Aorta (tissue), 5 donors: ENCODE measurements around the gene MPP1. TPM values are rescaled to one million over a fixed set of nuclear protein-coding genes. Genes with fewer than 3 reads are reported as not detected.
A peak's percentile ranks its signal among the peaks of the same experiment; 100 is the strongest.

ENCODE experiments used
- ATAC-seq: fragments of 200-7000 bp; cut with Tn5 transposase; one replicate; pipeline ENCODE4 v1.9.1; 2022; ENCODE audit warnings: moderate library complexity; ENCODE audit not compliant: low FRiP score
- DNase-seq, 2 donors: peaks; one replicate each; pipeline ENCODE4 v3.0.0-alpha.2; 2020
- H3K27ac ChIP-seq, 2 donors: one replicate each; pipeline ENCODE4 v1.5.1; 2013; ENCODE audit warnings: low read length in 2 of 2, mild to moderate bottlenecking in 2 of 2, moderate library complexity in 2 of 2, control low read depth in 1 of 2, inconsistent platforms in 1 of 2, low read depth in 1 of 2
- H3K27me3 ChIP-seq, 2 donors: one replicate each; pipeline ENCODE4 v1.6.1; 2013; ENCODE audit warnings: control low read depth in 1 of 2, low read length in 1 of 2, mild to moderate bottlenecking in 1 of 2, moderate library complexity in 1 of 2; ENCODE audit not compliant: insufficient read depth in 2 of 2, control insufficient read depth in 1 of 2
- H3K36me3 ChIP-seq, 2 donors: one replicate each; pipeline ENCODE4 v1.6.1; 2013; ENCODE audit warnings: control low read depth in 1 of 2, low read length in 1 of 2, mild to moderate bottlenecking in 1 of 2; ENCODE audit not compliant: insufficient read depth in 2 of 2, control insufficient read depth in 1 of 2
- H3K4me1 ChIP-seq, 2 donors: one replicate each; pipeline ENCODE4 v1.6.1; 2013; ENCODE audit warnings: low read length in 2 of 2, control low read depth in 1 of 2, mild to moderate bottlenecking in 1 of 2, moderate library complexity in 1 of 2; ENCODE audit not compliant: insufficient read depth in 2 of 2, control insufficient read depth in 1 of 2
- H3K4me3 ChIP-seq, 2 donors: one replicate each; pipeline ENCODE4 v1.5.1; 2013; ENCODE audit warnings: low read length in 2 of 2, control low read depth in 1 of 2, mild to moderate bottlenecking in 1 of 2
- H3K9me3 ChIP-seq: one replicate; pipeline ENCODE4 v1.6.1; 2013; ENCODE audit warnings: mild to moderate bottlenecking, low read length; ENCODE audit not compliant: control insufficient read depth
- WGBS, 2 donors: extraction: QIAGEN DNeasy Blood & Tissue Kit; methylation state at CpG; one replicate each; pipeline ENCODE4 v1.1.7; 2013; 5-methylcytosine and 5-hydroxymethylcytosine counted together
- intact Hi-C, 2 donors: fragments of 100-400 bp; cut with DNase I; formaldehyde crosslinking; loops; one replicate each; pipeline versions ENCODE4 v1.14.2 to v1.15.0; 2022
- long read RNA-seq, 2 donors: library from polyadenylated mRNA; unstranded; transcript quantifications; one replicate each; pipeline ENCODE4 v2.0.0, GENCODE V29; 2020 to 2021
- polyA plus RNA-seq, 2 donors: library from polyadenylated mRNA; stranded (reverse); fragments of 200-250 nt; gene quantifications; one replicate each; pipeline ENCODE4 v1.2.3, GENCODE V29; 2013
- total RNA-seq, 2 donors: library from RNA; stranded (reverse); fragmentation: NEBNext Ultra II Directional; extraction: Animal tissue kit (Norgen Biotek cat#: 25700); gene quantifications; one replicate each; pipeline ENCODE4 v1.2.1, GENCODE V29; 2021
- donor health status: healthy with polysubstance abuse.
- donor health status: Bipolar disorder and iron deficiency.
- donor health status: DM: no; HTN: no; CAD: no.
- donor health status: DM: no; HTN: no; CAD: no.
- donor health status: DM: yes; HTN: yes; CAD: no.

MPP1 gene
- total RNA-seq (10 to 100 TPM; 37.4 to 45.7 TPM), polyA plus RNA-seq (10 to 100 TPM; 23.4 to 38.3 TPM)
- long read RNA-seq, donor 1, transcript MPP1-202 (12 exons, 2,042 nt), result major isoform, 224 of 242 reads
- long read RNA-seq, donor 1, partial matches to known transcripts, result 3 of 242 reads
- long read RNA-seq, donor 1, other reads (novel, unspliced or antisense), result 11 of 242 reads
- long read RNA-seq, donor 2, transcript MPP1-202 (12 exons, 2,042 nt), result major isoform, 15 of 22 reads
- long read RNA-seq, donor 2, partial matches to known transcripts, result 1 of 22 reads
- long read RNA-seq, donor 2, other reads (novel, unspliced or antisense), result 4 of 22 reads

DNA sequence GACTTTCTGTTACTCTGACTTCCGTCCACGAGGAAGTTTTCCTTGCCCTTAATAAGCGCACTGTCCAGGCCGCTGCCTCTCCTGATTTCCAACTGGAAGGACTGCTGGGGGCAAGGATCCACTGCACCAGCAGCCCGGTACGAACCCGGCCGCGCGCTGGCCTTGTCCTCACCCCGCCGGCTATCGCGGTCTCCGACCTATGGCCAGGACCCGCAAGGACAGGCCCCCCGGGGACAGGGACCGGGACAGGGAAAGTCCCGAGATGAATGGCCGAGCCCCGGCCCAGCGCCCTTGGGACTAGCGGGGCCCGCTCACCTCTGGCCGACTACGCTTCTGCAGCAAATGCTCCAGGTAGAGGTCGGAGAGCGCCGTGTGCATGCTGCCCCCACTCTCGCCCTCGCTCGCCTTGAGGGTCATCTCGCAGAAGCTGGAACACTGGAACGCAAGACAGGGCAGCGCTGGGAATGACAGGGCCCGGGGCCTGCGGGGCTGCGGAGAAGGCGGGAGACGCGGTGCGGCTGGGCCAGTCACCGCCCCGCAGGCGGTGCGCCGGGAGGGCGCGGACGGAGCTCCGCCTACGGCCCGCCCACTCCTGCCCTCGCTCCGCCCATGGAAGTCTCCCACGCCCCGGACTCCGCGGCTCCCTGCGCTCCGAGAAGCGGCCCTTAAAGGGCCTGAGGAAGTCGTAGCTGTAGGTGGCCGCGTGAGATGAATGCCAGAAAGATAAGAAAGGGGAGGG is at the start of gene MPP1:
Gene MPP1 (minus strand): TSS at position 529 of the 739 bp plus-strand sequence. CDS start 112 bp downstream, at position 417.
- H3K4me1 ChIP-seq, result peaks cover 0 to 1% of the 10 kb centered on the region in 2 donors
- peak within 1 kb of the TSS in 1 of 2 donors; percentile 68 for H3K27ac ChIP-seq
- H3K9me3 ChIP-seq, result no peaks in the 10 kb centered on the region
- intact Hi-C loops, result no loop called here
- peak; percentile 96 for ATAC-seq
- no peaks in the 10 kb centered on the region for H3K36me3 ChIP-seq
- peak; percentile 81 to 89 for DNase-seq
- H3K27me3 ChIP-seq, result no peaks in the 10 kb centered on the region
- 1 to 33% methylated on average over 55 to 65 of the region's 65 CpGs for WGBS, 2 donors
- peak within 1 kb of the TSS; percentile 7 to 18 for H3K4me3 ChIP-seq

DNA sequence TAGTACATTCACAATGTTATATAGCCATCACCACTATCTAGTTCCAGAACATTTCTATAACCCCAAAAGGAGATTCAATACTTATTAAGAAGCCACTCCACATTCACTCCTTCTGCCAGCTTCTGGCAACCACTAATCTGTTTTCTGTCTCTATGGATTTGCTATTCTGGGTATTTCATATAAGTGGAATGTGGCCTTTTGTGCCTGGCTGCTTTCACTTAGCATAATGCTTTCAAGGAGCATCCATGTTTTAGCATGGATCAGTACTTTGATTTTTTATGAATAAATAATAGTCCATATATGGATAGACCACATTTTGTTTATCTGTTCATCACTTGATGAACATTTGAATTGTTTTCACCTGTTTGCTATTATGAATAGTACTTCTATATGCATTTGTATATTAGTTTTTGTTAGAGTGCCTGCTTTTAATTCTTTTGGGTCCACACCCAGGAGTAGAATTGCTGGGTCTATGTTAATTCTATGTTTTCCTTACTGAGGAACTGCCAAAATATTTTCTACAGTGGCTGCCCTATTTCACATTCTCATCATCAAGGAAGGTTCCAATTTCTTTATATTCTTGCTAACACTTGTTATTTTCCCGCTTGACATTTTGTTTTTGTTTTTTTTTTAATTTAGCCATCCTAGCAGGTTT is 45.8 kb upstream of the MPP1 start:
- Histone ChIP-seq H3K4me1 (no peaks in the 10 kb centered on the region), H3K9me3 (no peaks in the 10 kb centered on the region), H3K27ac (no peak overlapping the region), H3K4me3 (no peak overlapping the region), H3K27me3 (no peaks in the 10 kb centered on the region), H3K36me3 (no peaks in the 10 kb centered on the region)
- intact Hi-C loops, result no loop called here
- 86 to 97% methylated on average over 1 of the region's 1 CpG for WGBS, 2 donors
- DNase-seq (no peak), ATAC-seq (no peak)

DNA sequence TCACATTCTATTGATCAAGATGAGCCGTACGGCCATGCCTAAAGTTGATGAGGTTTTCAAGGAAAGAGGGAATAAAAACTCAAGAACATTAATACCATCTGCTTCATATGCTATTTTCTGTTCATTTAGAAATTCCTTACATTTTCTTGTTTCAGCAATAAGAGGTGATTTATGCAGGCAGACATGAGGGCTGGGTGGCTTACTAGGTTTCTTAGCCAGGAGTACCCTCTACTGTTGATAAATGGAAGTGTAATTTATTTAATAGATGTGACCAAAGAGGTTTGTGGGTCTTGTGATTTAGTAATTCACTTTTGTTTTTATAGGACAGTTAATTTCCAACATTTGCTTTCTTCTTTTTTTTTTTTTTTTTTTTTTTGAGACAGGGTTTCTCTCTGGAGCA is 35.6 kb upstream of the MPP1 start:
- H3K27ac ChIP-seq, result no peak overlapping the region
- H3K4me1 ChIP-seq, result no peaks in the 10 kb centered on the region
- 46 to 51% methylated on average over 2 of the region's 2 CpGs for WGBS, 2 donors
- H3K4me3 ChIP-seq, result no peak overlapping the region
- intact Hi-C loops, result no loop called here
- ATAC-seq (no peak), DNase-seq (no peak)
- H3K9me3 ChIP-seq, result no peaks in the 10 kb centered on the region
- no peaks in the 10 kb centered on the region for H3K36me3 ChIP-seq
- H3K27me3 ChIP-seq, result no peaks in the 10 kb centered on the region

DNA sequence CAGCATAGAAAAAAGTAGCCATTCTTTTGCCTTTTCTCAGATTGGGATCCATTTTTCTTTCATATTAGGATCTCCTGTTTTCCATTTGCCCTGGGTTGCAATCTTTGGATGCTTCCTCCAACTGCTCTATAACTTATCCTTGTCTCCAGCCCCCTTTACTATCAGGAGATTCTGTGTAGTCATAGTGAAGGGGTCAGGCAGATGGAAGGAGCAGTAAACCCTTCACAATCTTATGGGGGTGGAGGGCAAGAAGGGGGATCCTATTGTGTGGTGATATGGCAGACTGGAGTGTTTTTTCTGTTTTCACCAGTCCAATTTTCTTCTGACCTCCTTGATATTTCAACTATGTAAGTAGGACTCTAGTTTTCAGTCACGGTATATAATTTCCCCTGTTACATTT is 30.9 kb upstream of the MPP1 start:
- Histone ChIP-seq H3K36me3 (no peaks in the 10 kb centered on the region), H3K9me3 (no peaks in the 10 kb centered on the region), H3K27ac (no peak overlapping the region), H3K4me1 (no peaks in the 10 kb centered on the region), H3K27me3 (no peaks in the 10 kb centered on the region), H3K4me3 (no peak overlapping the region)
- ATAC-seq (no peak), DNase-seq (no peak)
- WGBS, 2 donors, result 54 to 73% methylated on average over 1 of the region's 1 CpG
- intact Hi-C loops, result no loop called here

DNA sequence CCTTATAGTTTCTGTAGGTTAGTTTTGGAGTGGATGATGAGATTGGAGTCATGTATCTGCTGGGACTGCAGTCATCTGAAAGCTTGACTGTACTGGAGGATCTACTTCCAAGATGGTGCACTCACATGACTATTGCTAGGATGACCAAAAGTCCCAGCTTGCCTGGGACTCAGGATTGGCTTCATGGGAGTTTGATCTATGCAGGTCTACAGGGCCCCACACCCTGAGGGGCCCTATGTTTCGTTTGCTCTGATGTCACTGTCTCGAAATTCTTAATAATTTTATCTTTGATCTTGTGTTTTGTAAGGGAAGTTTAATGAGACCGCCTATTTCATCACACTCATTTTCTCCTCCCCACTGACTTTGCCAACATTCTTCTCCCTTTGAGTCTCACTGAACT is 29.3 kb upstream of the MPP1 start, which contains the start of gene SMIM9:
Gene SMIM9 (minus strand): TSS at position 101 of the 400 bp plus-strand sequence. CDS start 3,806 bp downstream, outside the sequence.
- intact Hi-C loops, result no loop called here
- ATAC-seq (no peak), DNase-seq (no peak)
- Histone ChIP-seq H3K4me1 (no peaks in the 10 kb centered on the region), H3K4me3 (no peak within 1 kb of the TSS), H3K36me3 (no peaks in the 10 kb centered on the region), H3K27ac (no peak within 1 kb of the TSS), H3K27me3 (no peaks in the 10 kb centered on the region), H3K9me3 (no peaks in the 10 kb centered on the region)
- WGBS, 2 donors, result 61 to 95% methylated on average over 3 of the region's 3 CpGs

DNA sequence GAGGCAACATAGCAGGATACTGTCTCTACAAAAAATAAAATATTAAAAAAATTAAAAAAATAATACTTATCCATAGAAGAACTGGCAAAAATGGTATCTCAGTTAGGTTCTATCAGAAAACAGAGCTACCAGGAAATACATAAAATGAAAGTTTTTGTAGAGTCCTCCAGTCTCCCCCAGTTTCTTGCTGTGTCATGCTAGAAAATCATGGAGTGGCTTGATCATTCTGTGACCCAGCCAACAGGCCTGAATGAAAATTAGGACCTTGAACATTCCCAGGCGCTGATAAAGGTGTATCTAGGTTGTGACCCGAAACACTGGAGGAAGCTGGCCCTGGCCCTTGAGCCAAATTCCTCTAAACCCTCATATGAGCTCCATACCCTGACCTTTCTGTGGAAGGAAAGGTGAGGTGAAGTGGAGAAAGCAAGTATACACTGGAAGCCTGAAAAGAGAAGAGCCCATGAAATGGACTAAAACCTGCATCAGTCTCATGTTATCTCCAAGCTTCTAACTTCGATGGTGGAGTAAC is 28.5 kb upstream of the MPP1 start:
- no peak for ATAC-seq
- 66 to 95% methylated on average over 3 of the region's 3 CpGs for WGBS, 2 donors

DNA sequence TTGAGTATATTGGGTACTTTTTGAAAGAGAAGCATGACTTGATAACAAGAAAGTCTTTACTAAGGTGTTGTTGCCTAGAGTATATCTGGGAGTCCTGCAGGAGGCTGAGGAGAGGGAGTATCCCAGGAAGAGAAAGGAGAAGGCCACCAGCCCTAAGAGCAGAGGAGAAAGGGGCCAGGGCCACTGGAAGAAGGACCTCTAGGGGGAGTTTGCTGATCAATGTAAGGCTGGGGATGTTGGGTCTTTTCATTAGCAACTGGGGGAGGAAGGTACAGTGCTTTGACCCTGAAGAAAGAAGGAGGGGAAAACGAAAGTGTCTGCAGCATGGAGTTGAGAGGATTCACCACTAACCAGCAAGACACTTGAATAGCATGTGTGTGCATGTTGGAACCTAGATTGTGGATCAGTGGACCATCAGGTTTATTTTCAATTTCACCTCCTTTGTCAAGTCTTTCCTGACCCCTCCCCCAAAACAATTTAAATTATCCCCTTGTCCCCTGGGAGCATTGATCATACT is 24.7 kb upstream of the MPP1 start:
- Histone ChIP-seq H3K27ac (no peak overlapping the region), H3K4me1 (no peaks in the 10 kb centered on the region), H3K9me3 (no peaks in the 10 kb centered on the region), H3K36me3 (no peaks in the 10 kb centered on the region), H3K4me3 (no peak overlapping the region), H3K27me3 (no peaks in the 10 kb centered on the region)
- WGBS, 2 donors, result 13 to 39% methylated on average over 1 of the region's 1 CpG
- intact Hi-C loops, result no loop called here
- ATAC-seq (no peak), DNase-seq (no peak)

More for the DNA sequence above, 28.5 kb upstream of the MPP1 start:
- DNase-seq, result no peak
- no peaks in the 10 kb centered on the region for H3K36me3 ChIP-seq
- intact Hi-C loops, result no loop called here
- no peaks in the 10 kb centered on the region for H3K9me3 ChIP-seq
- H3K27me3 ChIP-seq, result no peaks in the 10 kb centered on the region
- H3K27ac ChIP-seq, result no peak overlapping the region
- H3K4me3 ChIP-seq, result no peak overlapping the region
- H3K4me1 ChIP-seq, result no peaks in the 10 kb centered on the region

DNA sequence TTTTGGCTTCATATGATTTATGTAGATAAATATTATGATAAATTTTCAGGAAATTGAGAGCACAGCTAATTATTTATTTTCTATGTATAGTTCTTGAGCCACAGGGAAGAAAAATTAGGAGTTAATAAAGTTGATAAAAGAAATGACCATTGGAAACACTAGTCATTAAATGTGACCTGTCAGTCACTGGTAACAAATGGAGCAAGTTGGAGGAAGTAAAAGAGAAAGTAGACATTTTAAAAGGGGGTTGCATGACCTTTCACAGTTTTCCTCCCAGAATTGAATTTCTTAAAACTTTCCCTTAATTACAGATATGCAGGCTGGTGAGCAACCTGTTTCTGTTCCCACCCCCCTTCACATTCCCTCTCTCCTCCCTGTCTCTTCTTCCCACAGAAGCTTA is 23.8 kb upstream of the MPP1 start:
- no peak overlapping the region for H3K27ac ChIP-seq
- intact Hi-C loops, result no loop called here
- H3K4me1 ChIP-seq, result no peaks in the 10 kb centered on the region
- no peaks in the 10 kb centered on the region for H3K36me3 ChIP-seq
- H3K9me3 ChIP-seq, result no peaks in the 10 kb centered on the region
- no peak for DNase-seq
- H3K27me3 ChIP-seq, result no peaks in the 10 kb centered on the region
- no peak overlapping the region for H3K4me3 ChIP-seq
- ATAC-seq, result no peak
